ENCODE data around the gene ZNF813. TPM values are rescaled to one million over a fixed set of nuclear protein-coding genes. Genes with fewer than 3 reads are reported as not detected.
"Not testable (repeated sequence)": the region's sequence is repeated elsewhere in the genome, so short reads cannot be mapped to it uniquely, and the experiment has no call there.

Gene ZNF813
- total RNA-seq, 1 donor from 2014 or later = 8.2 TPM

- no peak for TF ChIP-seq CTCF (IDR thresholded peaks at IDR 0.05)
- POLR2A ChIA-PET = interaction anchor here (1.4 kb wide), 2 partner anchors 37 to 89 kb away, joined by 3 to 5 read pairs; partner anchors contain the start of gene ZNF765
- intact Hi-C loops (cut with micrococcal nuclease) = loop anchor here (1.0 to 2.0 kb wide), 6 partner anchors 36 to 236 kb away; partner anchors contain the start of genes ZNF525, ZNF765, ZNF813 and ZNF845
- CTCF ChIA-PET = no interaction called here
- Mint-ChIP-seq H3K9me3 (no peaks in the 10 kb centered on the region), H3K27ac (peak within 1 kb of the TSS; percentile 94), H3K4me1 (peaks cover 34% of the 10 kb centered on the region), H3K36me3 (ENCODE audit: low read depth) (peaks cover 32% of the 10 kb centered on the region), H3K4me3 (peak within 1 kb of the TSS; percentile 96), H3K27me3 (no peaks in the 10 kb centered on the region)
- peak; percentile 99 for DNase-seq
- peak; percentile 98 for ATAC-seq (ENCODE audit: low read depth)
Measured at GRCh38 chr19:53431399-53432087, 36.0 kb upstream of the ZNF813 start, which contains the start of gene ZNF761. Gene ZNF761, plus strand, starts transcription at chr19:53431984. Its CDS starts 15,285 bp downstream, at chr19:53447269.

GRCh38 chr19:53432088-53432661, 35.4 kb upstream of the ZNF813 start:
- Mint-ChIP-seq H3K27me3 (no peaks in the 10 kb centered on the region), H3K27ac (peak overlapping the region; percentile 94), H3K36me3 (ENCODE audit: low read depth) (peaks cover 38% of the 10 kb centered on the region), H3K4me1 (peaks cover 34% of the 10 kb centered on the region), H3K9me3 (no peaks in the 10 kb centered on the region), H3K4me3 (peak overlapping the region; percentile 96)
- no peak for DNase-seq
- POLR2A ChIA-PET = interaction anchor here (1.2 to 1.4 kb wide), 3 partner anchors 37 to 88 kb away, joined by 3 to 5 read pairs (median 3); partner anchors contain the start of gene ZNF765
- ATAC-seq (ENCODE audit: low read depth) = peak; percentile 25
- no peak for TF ChIP-seq CTCF (IDR thresholded peaks at IDR 0.05)
- intact Hi-C loops (cut with micrococcal nuclease) = no loop called here
- CTCF ChIA-PET = no interaction called here

- Mint-ChIP-seq H3K36me3 (ENCODE audit: low read depth) (peaks cover 89% of the 10 kb centered on the region), H3K9me3 (peaks cover 36% of the 10 kb centered on the region)
- H3K27me3 Mint-ChIP-seq; ATAC-seq (ENCODE audit: low read depth); POLR2A ChIA-PET; intact Hi-C loops (cut with micrococcal nuclease); H3K27ac Mint-ChIP-seq; CTCF ChIA-PET; DNase-seq; H3K4me3 Mint-ChIP-seq; H3K4me1 Mint-ChIP-seq: not testable (repeated sequence)
Measured at GRCh38 chr19:53443809-53444208, 23.7 kb upstream of the ZNF813 start.

GRCh38 chr19:53447196-53447595, 20.3 kb upstream of the ZNF813 start:
- CTCF ChIA-PET; H3K27me3 Mint-ChIP-seq; H3K27ac Mint-ChIP-seq; intact Hi-C loops (cut with micrococcal nuclease); DNase-seq; POLR2A ChIA-PET; ATAC-seq (ENCODE audit: low read depth); H3K4me3 Mint-ChIP-seq; H3K4me1 Mint-ChIP-seq: not testable (repeated sequence)
- Mint-ChIP-seq H3K9me3 (peaks cover 41% of the 10 kb centered on the region), H3K36me3 (ENCODE audit: low read depth) (peaks cover 90% of the 10 kb centered on the region)

- DNase-seq = no peak
- H3K27me3 Mint-ChIP-seq = no peaks in the 10 kb centered on the region
- H3K27ac Mint-ChIP-seq = no peak overlapping the region
- no peaks in the 10 kb centered on the region for H3K4me1 Mint-ChIP-seq
- intact Hi-C loops (cut with micrococcal nuclease) = no loop called here
- peaks cover 77% of the 10 kb centered on the region for H3K36me3 Mint-ChIP-seq (ENCODE audit: low read depth)
- POLR2A ChIA-PET = no interaction called here
- H3K9me3 Mint-ChIP-seq = peaks cover 50% of the 10 kb centered on the region
- ATAC-seq (ENCODE audit: low read depth) = no peak
- H3K4me3 Mint-ChIP-seq = no peak overlapping the region
- TF ChIP-seq CTCF (IDR thresholded peaks at IDR 0.05) = no peak
- CTCF ChIA-PET = no interaction called here
Measured at GRCh38 chr19:53455828-53456227, 11.7 kb upstream of the ZNF813 start.

GRCh38 chr19:53460131-53460721, 7.3 kb upstream of the ZNF813 start:
- H3K27ac Mint-ChIP-seq; H3K4me1 Mint-ChIP-seq; H3K4me3 Mint-ChIP-seq; DNase-seq; CTCF ChIA-PET; ATAC-seq (ENCODE audit: low read depth); POLR2A ChIA-PET: not testable (repeated sequence)
- Mint-ChIP-seq H3K27me3 (peaks cover 17% of the 10 kb centered on the region), H3K9me3 (peaks cover 50% of the 10 kb centered on the region), H3K36me3 (ENCODE audit: low read depth) (peaks cover 44% of the 10 kb centered on the region)
- intact Hi-C loops (cut with micrococcal nuclease) = loop anchor here (10.0 kb wide), 1 partner anchor 125 kb away; the partner anchor contains the start of gene ZNF845
